ENCODE results near the gene DXO. TPM values are rescaled to one million over a fixed set of nuclear protein-coding genes. Genes with fewer than 3 reads are reported as not detected.

DXO gene
- total RNA-seq, 1 donor from 2014 or later, result 28.9 TPM

- peak; percentile 98 for DNase-seq (ENCODE audit: extremely low spot score, unreplicated experiment)
- Mint-ChIP-seq H3K27me3 (no peaks in the 10 kb centered on the region), H3K4me1 (ENCODE audit: unreplicated experiment) (peaks cover 22% of the 10 kb centered on the region), H3K36me3 (peaks cover 14% of the 10 kb centered on the region), H3K4me3 (peak within 1 kb of the TSS; percentile 97), H3K9me3 (no peaks in the 10 kb centered on the region), H3K27ac (peak within 1 kb of the TSS; percentile 94)
- TF ChIP-seq CTCF (conservative IDR thresholded peaks at IDR 0.05), result no peak
Measured at GRCh38 chr6:31958741-31959739, 12.9 kb downstream of the DXO start, which contains the start of the genes NELFE and SKIC2. TSS of gene NELFE (minus strand) at chr6:31958971. CDS start at chr6:31958446, 525 bp downstream. TSS of gene SKIC2 (plus strand) at chr6:31959175. CDS start at chr6:31959193, 18 bp downstream.

- peak overlapping the region; percentile 97 for H3K4me3 Mint-ChIP-seq
- H3K27ac Mint-ChIP-seq, result peak overlapping the region; percentile 94
- H3K9me3 Mint-ChIP-seq, result no peaks in the 10 kb centered on the region
- H3K4me1 Mint-ChIP-seq (ENCODE audit: unreplicated experiment), result peaks cover 22% of the 10 kb centered on the region
- TF ChIP-seq CTCF (conservative IDR thresholded peaks at IDR 0.05), result no peak
- DNase-seq (ENCODE audit: extremely low spot score, unreplicated experiment), result no peak
- H3K36me3 Mint-ChIP-seq, result peaks cover 17% of the 10 kb centered on the region
- no peaks in the 10 kb centered on the region for H3K27me3 Mint-ChIP-seq
Measured at GRCh38 chr6:31958412-31958740, 13.6 kb downstream of the DXO start.

GRCh38 chr6:31956796-31957195 lies 15.1 kb downstream of the DXO start:
- Mint-ChIP-seq H3K4me3 (peak overlapping the region; percentile 97), H3K27ac (no peak overlapping the region), H3K27me3 (no peaks in the 10 kb centered on the region), H3K9me3 (no peaks in the 10 kb centered on the region), H3K36me3 (peaks cover 19% of the 10 kb centered on the region), H3K4me1 (ENCODE audit: unreplicated experiment) (peaks cover 22% of the 10 kb centered on the region)
- no peak for TF ChIP-seq CTCF (conservative IDR thresholded peaks at IDR 0.05)
- DNase-seq (ENCODE audit: extremely low spot score, unreplicated experiment), result no peak

GRCh38 chr6:31954511-31954910 lies 17.4 kb downstream of the DXO start:
- no peak overlapping the region for H3K27ac Mint-ChIP-seq
- no peak for DNase-seq (ENCODE audit: extremely low spot score, unreplicated experiment)
- TF ChIP-seq CTCF (conservative IDR thresholded peaks at IDR 0.05), result no peak
- no peaks in the 10 kb centered on the region for H3K27me3 Mint-ChIP-seq
- peaks cover 17% of the 10 kb centered on the region for H3K4me1 Mint-ChIP-seq (ENCODE audit: unreplicated experiment)
- H3K9me3 Mint-ChIP-seq, result no peaks in the 10 kb centered on the region
- H3K36me3 Mint-ChIP-seq, result peaks cover 23% of the 10 kb centered on the region
- H3K4me3 Mint-ChIP-seq, result no peak overlapping the region

GRCh38 chr6:31952890-31953289 lies 19.0 kb downstream of the DXO start:
- peaks cover 23% of the 10 kb centered on the region for H3K36me3 Mint-ChIP-seq
- TF ChIP-seq CTCF (conservative IDR thresholded peaks at IDR 0.05), result no peak
- no peak for DNase-seq (ENCODE audit: extremely low spot score, unreplicated experiment)
- no peak overlapping the region for H3K27ac Mint-ChIP-seq
- peaks cover 7% of the 10 kb centered on the region for H3K4me1 Mint-ChIP-seq (ENCODE audit: unreplicated experiment)
- no peak overlapping the region for H3K4me3 Mint-ChIP-seq
- H3K9me3 Mint-ChIP-seq, result no peaks in the 10 kb centered on the region
- no peaks in the 10 kb centered on the region for H3K27me3 Mint-ChIP-seq
